Lower leg skin (tissue), 3 donors: ENCODE data around the gene IGSF3.

Experiments used
- CTCF ChIP-seq, 3 donors: fragments of 450-650 bp; IDR thresholded peaks; one replicate each; pipeline ENCODE4 v1.5.1; 2016; ENCODE audit warnings: antibody characterized with exemption in 3 of 3, mild to moderate bottlenecking in 3 of 3, moderate library complexity in 2 of 3
- POLR2A ChIP-seq, 2 donors: fragments of 450-650 bp; IDR thresholded peaks; one replicate each; pipeline ENCODE4 v1.6.1; 2016 to 2017; ENCODE audit warnings: antibody characterized with exemption in 2 of 2, mild to moderate bottlenecking in 1 of 2, moderate library complexity in 1 of 2

- TF ChIP-seq CTCF (IDR thresholded peaks at IDR 0.05) (no peak), POLR2A (IDR thresholded peaks at IDR 0.05) (no peak)
Observed at GRCh38 chr1:116678732-116679090, 11.2 kb upstream of the IGSF3 start.
